Heart right ventricle (tissue), 16 donors: ENCODE results near the gene PORCN. TPM values are rescaled to one million over a fixed set of nuclear protein-coding genes. Genes with fewer than 3 reads are reported as not detected.

ENCODE experiments used
- ATAC-seq, 8 donors: fragments of 200-7000 bp; cut with Tn5 transposase; one replicate each; pipeline ENCODE4 v1.9.1; 2020; ENCODE audit warnings: mild to moderate bottlenecking in 8 of 8, moderate library complexity in 8 of 8, moderate number of reproducible peaks in 1 of 8
- DNase-seq, 2 donors: peaks; one replicate each; pipeline ENCODE4 v3.0.0-alpha.2; 2020
- H3K27ac ChIP-seq, 10 donors: fragments of 200-600 bp; sonication (generic) in 2 of 10; one replicate each; pipeline versions ENCODE4 v1.5.0 to v1.8.0; 2020 to 2022; ENCODE audit warnings: mild to moderate bottlenecking in 3 of 10
- H3K27me3 ChIP-seq, 7 donors: fragments of 200-600 bp; one replicate each; pipeline ENCODE4 v1.8.0; 2021 to 2022; ENCODE audit warnings: mild to moderate bottlenecking in 2 of 7
- H3K36me3 ChIP-seq, 9 donors: fragments of 200-600 bp; sonication (generic) in 1 of 9; one replicate each; pipeline versions ENCODE4 v1.5.0 to v1.8.0; 2020 to 2022; ENCODE audit warnings: mild to moderate bottlenecking in 2 of 9
- H3K4me1 ChIP-seq, 9 donors: fragments of 200-600 bp; sonication (generic) in 1 of 9; one replicate each; pipeline versions ENCODE4 v1.5.0 to v1.8.0; 2020 to 2022; ENCODE audit warnings: mild to moderate bottlenecking in 4 of 9
- H3K4me3 ChIP-seq, 10 donors: fragments of 200-600 bp; sonication (generic) in 2 of 10; one replicate each; pipeline versions ENCODE4 v1.5.0 to v1.8.0; 2020 to 2022; ENCODE audit warnings: mild to moderate bottlenecking in 7 of 10, moderate library complexity in 2 of 10
- H3K9me3 ChIP-seq, 11 donors: fragments of 200-600 bp in 10 of 11; sonication (generic) in 2 of 11; one replicate each; pipeline versions ENCODE4 v1.5.0 to v1.8.0; 2013 to 2022; ENCODE audit warnings: mild to moderate bottlenecking in 2 of 11, control low read depth in 1 of 11, moderate library complexity in 1 of 11
- CTCF ChIP-seq, 9 donors: fragments of 200-600 bp; sonication (generic) in 2 of 9; IDR thresholded peaks; one replicate each; pipeline versions ENCODE4 v1.5.0 to v1.8.0; 2021 to 2022; ENCODE audit warnings: antibody characterized with exemption in 9 of 9, mild to moderate bottlenecking in 5 of 9, moderate library complexity in 1 of 9
- WGBS, 2 donors: extraction: QIAGEN DNeasy Blood & Tissue Kit; methylation state at CpG; one replicate each; pipeline ENCODE4 v1.1.7; 2013; ENCODE audit warnings: inconsistent platforms in 1 of 2; 5-methylcytosine and 5-hydroxymethylcytosine counted together
- intact Hi-C, 10 donors: fragments of 100-400 bp; cut with DNase I; formaldehyde crosslinking; loops; one replicate each; pipeline versions ENCODE4 v1.11.1 to v1.14.2; 2022
- polyA plus RNA-seq, 2 donors: library from polyadenylated mRNA; stranded (reverse); fragments of 200-250 nt; gene quantifications; one replicate each; pipeline ENCODE4 v1.2.3, GENCODE V29; 2013
- total RNA-seq, 10 donors: library from RNA; stranded (reverse); fragmentation: NEBNext Ultra II Directional in 3 of 10; extraction: Animal tissue kit (Norgen Biotek cat#: 25700) in 3 of 10; gene quantifications; one replicate each; pipeline versions ENCODE4 v1.2.1 to v1.2.4, GENCODE V29; 2021 to 2023
- donor health status: Arrhythmogenic right ventricular cardiomyopathy.
- donor health status: ischemic (EF 13 %, LVEDD 7.1; RV severe dilation, severe dysfunction).
- donor health status: healthy with polysubstance abuse.
- donor health status: DM: no; HTN: yes; CAD: no.
- donor health status: DM: no; HTN: no; CAD: no.
- donor health status: ischemic (EF 25% LVEDD 6.9; RV normal size, moderate dysfunction).
- donor health status: ischemic (EF 25% LVEDD 5.7; RV mildly dilated, moderate dysfunction).
- donor health status: healthy.
- donor health status: DM: yes; HTN: yes; CAD: no.
- donor health status: Ischemic cardiomyopathy.
- donor health status: ischemic (EF 35%, LVEDD 5.7; RV mildly dilated, moderate dysfunction).
- donor health status: nonischemic (EF 11% LVEDD 7.7; RV severe dilation, severe dysfunction).
- donor health status: DM: yes; HTN: yes; CAD: no.
- donor health status: PGD.
- donor health status: ischemic (EF 29% LVEDD 5.4; RV normal size, mild dysfunction).
- donor health status: nonischemic (EF 23%, LVEDD 6.1; RV moderate dilation, normal function).

PORCN gene
- total and polyA plus RNA-seq, 12 donors = 9.9 to 26.7 (median 13.1) TPM

- H3K4me3 ChIP-seq = no peak overlapping the region
- H3K4me1 ChIP-seq = peaks cover 0 to 24% (median 0%) of the 10 kb centered on the region in 9 donors
- WGBS, 2 donors = 91% methylated on average over 7 to 8 of the region's 8 CpGs
- TF ChIP-seq CTCF (IDR thresholded peaks at IDR 0.05) = no peak
- ATAC-seq (no peak), DNase-seq (no peak)
- intact Hi-C loops = no loop called here
- H3K36me3 ChIP-seq = no peaks in the 10 kb centered on the region
- no peaks in the 10 kb centered on the region for H3K9me3 ChIP-seq
- H3K27me3 ChIP-seq = peaks cover 0 to 18% (median 0%) of the 10 kb centered on the region in 7 donors
- H3K27ac ChIP-seq = no peak overlapping the region
These were observed 37.3 kb upstream of the PORCN start for GRCh38 chrX:48471504-48471903.

- Histone ChIP-seq H3K27me3 (peaks cover 0 to 18% (median 0%) of the 10 kb centered on the region in 7 donors), H3K27ac (no peak overlapping the region), H3K9me3 (no peaks in the 10 kb centered on the region), H3K4me1 (peaks cover 0 to 23% (median 0%) of the 10 kb centered on the region in 9 donors), H3K4me3 (no peak overlapping the region), H3K36me3 (no peaks in the 10 kb centered on the region)
- intact Hi-C loops = no loop called here
- no peak for DNase-seq
- no peak for TF ChIP-seq CTCF (IDR thresholded peaks at IDR 0.05)
- 66 to 84% methylated on average over 9 of the region's 9 CpGs for WGBS, 2 donors
- ATAC-seq = no peak
These were observed 36.6 kb upstream of the PORCN start for GRCh38 chrX:48472225-48472624.

GRCh38 chrX:48472851-48473703 lies 35.7 kb upstream of the PORCN start:
- no peak for ATAC-seq
- TF ChIP-seq CTCF (IDR thresholded peaks at IDR 0.05) = no peak
- peaks cover 0 to 18% (median 0%) of the 10 kb centered on the region in 9 donors for H3K4me1 ChIP-seq
- H3K27me3 ChIP-seq = peaks cover 0 to 18% (median 0%) of the 10 kb centered on the region in 7 donors
- 45 to 52% methylated on average over 12 of the region's 12 CpGs for WGBS, 2 donors
- no peak for DNase-seq
- no peaks in the 10 kb centered on the region for H3K36me3 ChIP-seq
- no peaks in the 10 kb centered on the region for H3K9me3 ChIP-seq
- H3K27ac ChIP-seq = no peak overlapping the region
- H3K4me3 ChIP-seq = no peak overlapping the region
- intact Hi-C loops = no loop called here

- H3K27me3 ChIP-seq = peaks cover 0 to 15% (median 0%) of the 10 kb centered on the region in 7 donors
- no peak for DNase-seq
- H3K4me3 ChIP-seq = no peak overlapping the region
- no peak overlapping the region for H3K27ac ChIP-seq
- no peaks in the 10 kb centered on the region for H3K36me3 ChIP-seq
- no peak for ATAC-seq
- WGBS, 2 donors = 59 to 65% methylated on average over 8 to 9 of the region's 9 CpGs
- no peaks in the 10 kb centered on the region for H3K9me3 ChIP-seq
- peaks cover 0 to 15% (median 0%) of the 10 kb centered on the region in 9 donors for H3K4me1 ChIP-seq
- TF ChIP-seq CTCF (IDR thresholded peaks at IDR 0.05) = no peak
- intact Hi-C loops = no loop called here
These were observed 35.1 kb upstream of the PORCN start for GRCh38 chrX:48473704-48473990.
